Cardiac muscle cell (in vitro differentiated cells and primary cell): ENCODE measurements around the gene DDX54. TPM values are rescaled to one million over a fixed set of nuclear protein-coding genes. Genes with fewer than 3 reads are reported as not detected.

Source experiments
- DNase-seq, 2 donors: peaks; one replicate each; pipeline versions ENCODE4 v3.0.0 to v3.0.0-alpha.2; 2010 to 2017; ENCODE audit warnings: low read depth in 1 of 2, low spot score in 1 of 2
- H3K27ac ChIP-seq: fragments of 200-600 bp; sonication (generic); 2 replicates; pipeline ENCODE4 v1.5.1; 2016
- H3K27me3 ChIP-seq: fragments of 200-600 bp; sonication (generic); 2 replicates; pipeline ENCODE4 v1.6.0; 2016; ENCODE audit warnings: control low read depth
- H3K36me3 ChIP-seq: fragments of 200-600 bp; sonication (generic); 2 replicates; pipeline ENCODE4 v1.5.1; 2016; ENCODE audit warnings: control low read depth
- H3K4me1 ChIP-seq: fragments of 200-600 bp; sonication (generic); 2 replicates; pipeline ENCODE4 v1.8.1; 2017; ENCODE audit warnings: low read depth, mild to moderate bottlenecking, mixed run types
- H3K4me3 ChIP-seq: fragments of 200-600 bp; sonication (generic); 2 replicates; pipeline ENCODE4 v1.5.1; 2016; ENCODE audit warnings: mild to moderate bottlenecking
- H3K9me3 ChIP-seq: fragments of 200-600 bp; sonication (generic); 2 replicates; pipeline ENCODE4 v1.5.1; 2017; ENCODE audit warnings: low read depth, mild to moderate bottlenecking, control low read depth
- CTCF ChIP-seq: IDR thresholded peaks from 2 replicates; pipeline ENCODE4 v1.5.1; 2012; ENCODE audit warnings: low read depth, mild to moderate bottlenecking, low read length
- polyA plus RNA-seq: library from polyadenylated mRNA; unstranded; fragments of >200 nt; fragmentation: Nextera tagmentation; extraction: Ambion mirVana; gene quantifications from 2 replicates; pipeline ENCODE4 v1.2.1, GENCODE V29; 2016
- total RNA-seq: library from RNA; depleted of rRNA; stranded (reverse); fragments of >200 nt; gene quantifications from 2 replicates; pipeline ENCODE4 v1.2.3, GENCODE V29; 2016

The DDX54 gene
- total and polyA plus RNA-seq, 2 experiments from 2014 or later: 49.2 to 148 TPM

DNA sequence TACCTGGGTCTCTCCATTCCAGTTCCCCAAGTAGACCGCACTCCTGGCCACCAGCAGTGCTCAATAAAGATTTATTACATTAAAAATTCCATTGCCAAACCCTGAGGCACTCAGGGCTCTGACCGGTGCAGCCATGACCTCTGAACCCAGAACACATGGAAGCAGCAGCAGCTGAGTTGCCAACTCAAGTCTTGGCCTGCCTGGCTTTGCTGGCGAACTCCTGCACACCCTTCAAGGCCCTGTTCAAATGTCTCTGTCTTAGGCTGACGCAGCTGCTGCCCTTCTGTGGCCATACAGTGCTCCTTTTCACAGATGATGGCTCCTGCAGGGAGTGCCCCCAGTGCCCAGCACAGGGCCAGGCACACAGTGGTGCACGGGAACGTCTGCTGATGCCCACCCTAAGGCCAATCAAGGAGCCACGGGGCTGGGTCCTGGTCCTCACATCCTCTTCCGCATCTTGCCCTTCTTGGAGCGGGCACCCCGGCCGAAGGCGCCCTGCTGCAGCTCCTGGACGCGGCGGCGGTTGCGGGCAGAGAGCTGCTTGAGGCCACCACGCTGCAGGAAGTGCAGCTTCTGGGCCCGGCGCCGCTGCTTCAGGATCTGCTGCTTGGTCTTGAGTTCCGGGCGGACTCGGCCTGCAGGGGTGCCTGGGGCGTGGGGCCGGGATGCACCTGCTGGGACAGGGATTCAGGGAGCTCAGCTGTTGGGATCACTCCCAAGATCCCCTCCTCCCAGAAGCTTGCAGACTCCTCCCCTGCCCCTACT, 26.7 kb downstream of the DDX54 start:
- H3K4me1 ChIP-seq: peaks cover 14% of the 10 kb centered on the region
- TF ChIP-seq CTCF: no peak
- H3K36me3 ChIP-seq: peaks cover 7% of the 10 kb centered on the region
- no peak overlapping the region for H3K27ac ChIP-seq
- no peak for DNase-seq
- H3K4me3 ChIP-seq: no peak overlapping the region
- H3K27me3 ChIP-seq: peaks cover 33% of the 10 kb centered on the region
- H3K9me3 ChIP-seq: no peaks in the 10 kb centered on the region

DNA sequence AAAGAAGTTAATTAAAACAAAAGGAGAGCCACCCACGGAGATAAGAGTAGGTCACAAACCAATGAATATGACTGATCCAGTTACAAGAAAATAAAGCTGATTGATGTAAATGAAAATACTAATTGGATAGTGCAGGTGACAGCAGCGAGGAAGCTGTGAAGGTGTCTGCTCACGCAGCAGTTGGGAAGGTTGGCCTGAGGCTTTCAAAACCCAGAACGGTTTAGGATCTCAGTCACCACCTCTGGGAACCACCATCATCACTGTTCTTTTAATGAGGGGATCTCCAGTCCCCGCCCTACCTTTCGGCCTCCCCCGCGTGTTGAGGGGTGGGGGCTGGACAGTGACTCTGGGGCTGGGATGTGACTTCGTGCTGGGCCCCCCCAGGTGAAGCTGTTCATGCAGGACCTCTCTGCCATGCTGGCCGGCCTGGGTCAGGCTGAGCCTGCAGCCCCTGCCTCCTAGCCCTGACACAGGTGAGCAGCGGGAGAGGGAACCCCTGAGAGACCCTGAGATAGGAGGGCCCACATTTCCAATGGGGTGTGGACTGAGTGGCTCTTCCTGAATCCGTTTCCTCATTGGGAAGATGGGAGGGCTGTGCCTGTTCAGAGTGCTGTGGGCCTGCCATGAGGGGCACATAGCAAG, 27.9 kb downstream of the DDX54 start:
- Histone ChIP-seq H3K4me1 (peaks cover 6% of the 10 kb centered on the region), H3K4me3 (no peak overlapping the region), H3K9me3 (no peaks in the 10 kb centered on the region), H3K36me3 (peaks cover 7% of the 10 kb centered on the region), H3K27ac (no peak overlapping the region), H3K27me3 (peaks cover 46% of the 10 kb centered on the region)
- DNase-seq: no peak
- TF ChIP-seq CTCF: no peak

- peaks cover 59% of the 10 kb centered on the region for H3K27me3 ChIP-seq
- H3K27ac ChIP-seq: no peak overlapping the region
- peaks cover 7% of the 10 kb centered on the region for H3K36me3 ChIP-seq
- no peaks in the 10 kb centered on the region for H3K9me3 ChIP-seq
- TF ChIP-seq CTCF: no peak
- H3K4me3 ChIP-seq: no peak overlapping the region
- H3K4me1 ChIP-seq: no peaks in the 10 kb centered on the region
- no peak for DNase-seq
Observed at GRCh38 chr12:113155646-113156045, 29.6 kb downstream of the DDX54 start.

GRCh38 chr12:113155060-113155459, 30.2 kb downstream of the DDX54 start:
- H3K36me3 ChIP-seq: peaks cover 7% of the 10 kb centered on the region
- no peaks in the 10 kb centered on the region for H3K9me3 ChIP-seq
- peaks cover 59% of the 10 kb centered on the region for H3K27me3 ChIP-seq
- H3K4me3 ChIP-seq: no peak overlapping the region
- no peak for DNase-seq
- no peaks in the 10 kb centered on the region for H3K4me1 ChIP-seq
- no peak for TF ChIP-seq CTCF
- no peak overlapping the region for H3K27ac ChIP-seq

DNA sequence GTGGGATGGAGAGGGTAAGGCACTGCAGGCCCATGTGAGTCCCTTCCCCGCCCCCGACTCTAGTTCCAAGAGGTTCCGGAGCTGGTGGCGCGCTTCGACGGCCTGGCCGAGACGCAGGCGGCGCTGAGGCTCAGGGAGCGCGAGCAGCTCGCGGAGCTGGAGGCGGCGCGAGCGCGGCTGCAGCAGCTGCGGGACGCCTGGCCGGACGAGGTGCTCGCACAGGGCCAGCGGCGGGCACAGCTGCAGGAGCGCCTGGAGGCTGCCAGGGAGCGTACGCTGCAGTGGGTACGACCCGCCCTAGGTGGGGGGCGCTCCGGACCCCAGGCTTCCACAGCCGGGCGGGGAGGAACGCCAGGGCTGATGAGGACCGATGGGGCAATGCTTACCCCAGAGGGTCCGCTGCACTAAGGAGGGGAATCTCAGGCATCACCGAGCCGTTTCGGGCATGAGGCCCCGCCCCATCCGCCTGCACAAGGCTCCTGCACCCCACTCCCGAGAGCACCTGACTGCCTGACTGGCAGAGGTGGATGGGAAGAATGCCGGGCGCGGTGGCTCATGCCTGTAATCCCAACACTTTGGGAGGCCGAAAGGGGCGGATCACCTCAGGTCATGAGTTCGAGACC, 30.8 kb downstream of the DDX54 start:
- Histone ChIP-seq H3K27me3 (peaks cover 59% of the 10 kb centered on the region), H3K9me3 (no peaks in the 10 kb centered on the region), H3K4me3 (peak overlapping the region; percentile 10), H3K27ac (no peak overlapping the region), H3K4me1 (no peaks in the 10 kb centered on the region), H3K36me3 (peaks cover 6% of the 10 kb centered on the region)
- TF ChIP-seq CTCF: no peak
- DNase-seq: peak; percentile 44 to 75
